Ovary (tissue), 1 donor: Measurements from ENCODE around the gene AMPH.

Experiments
- EP300 ChIP-seq: sonication (generic); formaldehyde crosslinking; IDR thresholded peaks from one replicate; pipeline ENCODE4 v1.6.1; 2017; ENCODE audit warnings: antibody characterized with exemption
- POLR2A ChIP-seq: fragments of 450-650 bp; IDR thresholded peaks from one replicate; pipeline ENCODE4 v1.6.1; 2017; ENCODE audit warnings: antibody characterized with exemption, mild to moderate bottlenecking, moderate library complexity

DNA sequence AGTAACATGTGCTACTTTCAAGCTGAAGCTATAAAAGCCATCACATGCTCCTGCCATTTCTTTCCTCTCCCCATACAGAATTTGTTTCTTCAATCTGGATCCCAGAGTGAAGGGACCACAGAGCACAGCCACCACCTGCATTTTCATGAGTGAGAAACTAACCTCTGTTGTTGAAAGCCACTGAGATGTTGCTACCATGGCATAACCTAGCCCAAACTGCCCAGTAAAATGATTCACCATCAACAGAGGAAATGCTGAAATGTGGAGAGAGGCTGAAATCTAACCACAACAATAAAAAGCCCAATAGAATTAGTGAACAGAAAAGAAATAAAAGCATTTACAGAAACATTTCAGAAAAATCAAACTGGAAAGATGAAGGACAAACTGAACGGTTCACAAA lies 125.2 kb downstream of the AMPH start:
- TF ChIP-seq POLR2A, result no peak
- TF ChIP-seq EP300, result no peak
